IPS-18c (cell line): ENCODE data around the gene CACNA1I.

ENCODE experiments used
- H3K4me3 ChIP-seq: 2 replicates; pipeline ENCODE4 v1.7.0; 2013; ENCODE audit warnings: low read depth, mild to moderate bottlenecking, low read length, moderate library complexity; ENCODE audit not compliant: insufficient read depth
- H3K9me3 ChIP-seq: one replicate; pipeline ENCODE4 v1.6.1; 2013; ENCODE audit warnings: mild to moderate bottlenecking, low read length, moderate library complexity; ENCODE audit not compliant: control insufficient read depth, insufficient read depth

Gene CACNA1I

GRCh38 chr22:39580006-39580441, 9.5 kb downstream of the CACNA1I start:
- Histone ChIP-seq H3K9me3 (no peaks in the 10 kb centered on the region), H3K4me3 (no peak overlapping the region)

GRCh38 chr22:39580795-39581194, 10.2 kb downstream of the CACNA1I start:
- no peaks in the 10 kb centered on the region for H3K9me3 ChIP-seq
- no peak overlapping the region for H3K4me3 ChIP-seq

GRCh38 chr22:39581303-39581702, 10.8 kb downstream of the CACNA1I start:
- Histone ChIP-seq H3K4me3 (no peak overlapping the region), H3K9me3 (no peaks in the 10 kb centered on the region)

DNA sequence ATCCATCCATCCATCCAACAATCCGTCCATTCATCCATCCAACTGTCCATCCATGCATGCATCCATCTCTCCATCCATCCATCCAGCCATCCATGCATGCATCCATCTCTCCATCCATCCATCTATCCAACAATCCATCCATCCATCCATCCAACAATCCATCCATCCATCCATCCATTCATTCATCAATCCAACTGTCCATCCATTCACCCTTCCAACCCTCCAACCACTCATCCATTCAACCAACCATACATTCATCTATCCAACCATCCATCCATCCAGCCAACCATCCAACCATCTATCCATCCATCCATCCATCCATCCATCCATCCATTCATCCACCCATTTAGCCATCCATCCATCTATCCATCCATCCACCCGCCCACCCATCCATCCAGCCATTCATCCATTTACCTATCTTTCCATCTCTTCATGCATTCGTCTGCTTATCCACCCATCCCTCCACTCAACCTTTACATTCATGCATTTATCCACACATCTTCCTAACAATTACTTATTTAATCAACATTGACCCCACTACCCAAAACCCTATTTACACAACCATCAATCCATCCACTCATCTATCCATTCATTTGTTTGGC, 12.6 kb downstream of the CACNA1I start:
- no peaks in the 10 kb centered on the region for H3K9me3 ChIP-seq
- H3K4me3 ChIP-seq, result no peak overlapping the region

DNA sequence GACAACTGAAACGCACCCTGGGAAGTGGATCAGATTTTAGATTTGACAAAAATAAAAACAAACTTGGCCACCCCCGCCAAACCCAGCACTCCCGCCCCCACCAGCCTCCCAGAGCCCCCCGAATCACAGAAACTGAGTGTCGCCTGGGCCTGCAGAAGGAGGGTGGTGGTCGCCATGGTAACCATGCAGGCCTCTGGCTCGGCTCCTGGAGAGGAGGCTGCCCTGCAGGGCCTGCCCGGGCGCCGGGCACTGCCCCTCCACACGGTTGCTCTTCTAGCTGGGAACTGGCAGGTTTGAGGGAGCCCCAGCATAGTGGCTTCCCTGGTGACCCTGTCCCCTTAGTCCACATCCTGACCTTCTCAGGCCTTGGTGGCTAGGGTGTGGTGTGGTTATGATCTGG, 19.3 kb downstream of the CACNA1I start:
- H3K9me3 ChIP-seq, result no peaks in the 10 kb centered on the region
- H3K4me3 ChIP-seq, result no peak overlapping the region

- Histone ChIP-seq H3K4me3 (no peak overlapping the region), H3K9me3 (no peaks in the 10 kb centered on the region)
Observed at GRCh38 chr22:39592081-39593065, 21.8 kb downstream of the CACNA1I start.

DNA sequence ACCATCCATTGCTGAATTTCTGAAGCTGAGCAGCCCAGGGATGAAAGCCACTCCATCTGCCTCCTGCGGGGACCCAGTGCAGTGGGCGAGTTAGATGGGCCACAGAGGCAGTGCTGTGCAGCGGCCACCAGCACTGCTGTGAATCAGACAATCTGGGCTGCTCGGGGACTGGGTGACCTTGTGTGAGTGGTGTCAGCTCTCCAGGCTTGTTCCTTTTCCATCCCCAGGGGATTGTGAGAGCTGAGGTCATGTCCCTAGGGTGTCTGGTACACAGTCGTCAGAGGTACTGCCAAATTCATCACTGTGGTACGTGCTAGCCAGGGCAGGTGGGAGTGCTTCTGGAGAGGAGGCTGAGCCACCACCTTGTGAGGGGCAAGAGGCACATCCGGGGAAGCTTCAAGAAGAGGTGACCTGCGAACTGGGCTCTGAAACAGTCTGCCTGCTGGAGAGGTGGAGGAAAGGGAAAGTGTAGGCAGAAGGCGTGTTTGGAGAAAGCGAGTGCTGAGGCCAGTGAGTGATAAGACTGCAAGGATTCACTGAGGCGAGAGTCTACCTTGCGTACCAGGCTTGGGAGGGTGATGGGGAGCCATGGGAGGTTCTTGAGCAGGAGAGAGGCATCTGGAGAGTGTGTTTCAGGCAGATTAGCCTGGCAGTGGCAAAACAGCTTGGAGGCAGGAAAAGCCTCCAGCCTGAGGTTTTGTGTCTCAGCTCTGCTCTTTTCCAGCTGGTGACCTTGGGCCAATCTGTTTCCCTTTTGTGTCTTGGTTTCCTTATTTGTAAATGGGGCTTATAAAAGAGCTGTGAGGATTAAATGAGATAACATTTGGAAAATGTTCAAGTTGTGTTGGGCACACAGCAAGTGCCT, 22.7 kb downstream of the CACNA1I start:
- H3K4me3 ChIP-seq, result no peak overlapping the region
- H3K9me3 ChIP-seq, result no peaks in the 10 kb centered on the region

DNA sequence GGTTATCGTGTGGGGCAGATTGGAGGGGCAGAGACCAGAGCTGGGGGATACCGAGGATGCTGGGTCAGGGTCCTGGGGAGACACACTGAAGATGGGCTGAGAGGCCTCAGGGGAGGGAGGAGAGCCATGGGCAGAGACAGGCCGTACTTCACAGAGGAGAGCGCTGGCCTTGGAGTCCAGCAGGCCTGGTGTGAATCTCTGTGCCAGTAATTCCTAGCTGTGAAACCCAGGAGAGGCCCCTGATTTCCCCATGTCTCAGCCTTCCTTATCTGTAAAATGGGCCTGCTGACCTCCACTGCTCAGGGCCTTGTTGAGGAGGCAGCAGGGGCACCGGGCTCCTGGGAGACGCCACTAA, 23.4 kb downstream of the CACNA1I start:
- Histone ChIP-seq H3K9me3 (no peaks in the 10 kb centered on the region), H3K4me3 (no peak overlapping the region)

GRCh38 chr22:39594411-39594810, 23.9 kb downstream of the CACNA1I start:
- no peaks in the 10 kb centered on the region for H3K9me3 ChIP-seq
- no peak overlapping the region for H3K4me3 ChIP-seq

GRCh38 chr22:39595622-39596172, 25.1 kb downstream of the CACNA1I start:
- Histone ChIP-seq H3K4me3 (no peak overlapping the region), H3K9me3 (no peaks in the 10 kb centered on the region)

DNA sequence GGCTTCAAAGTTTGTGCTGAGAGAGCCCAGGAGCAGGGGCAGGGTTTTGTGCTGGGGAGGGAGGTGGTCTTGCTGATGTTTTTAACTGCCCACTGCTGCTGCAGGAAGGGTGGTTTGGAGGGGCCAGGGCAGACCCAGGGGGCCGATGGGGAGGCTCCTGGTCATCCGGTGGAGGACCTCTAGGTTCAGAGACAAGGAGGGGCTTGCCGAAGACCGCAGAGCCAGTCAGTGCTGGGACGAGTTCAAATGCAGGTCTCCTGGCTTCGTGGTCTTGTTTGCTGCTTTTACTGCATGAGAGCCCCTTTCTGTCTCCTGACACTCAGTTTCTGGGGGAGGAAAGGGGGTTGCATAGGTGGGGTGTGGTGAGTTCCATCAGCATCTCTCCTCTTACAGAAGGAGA, 26.0 kb downstream of the CACNA1I start:
- no peaks in the 10 kb centered on the region for H3K9me3 ChIP-seq
- H3K4me3 ChIP-seq, result no peak overlapping the region

- no peaks in the 10 kb centered on the region for H3K9me3 ChIP-seq
- H3K4me3 ChIP-seq, result no peak overlapping the region
Observed at GRCh38 chr22:39597236-39597869, 26.8 kb downstream of the CACNA1I start.

- Histone ChIP-seq H3K9me3 (no peaks in the 10 kb centered on the region), H3K4me3 (peak overlapping the region; percentile 34; the same call in 1 of the 2 replicates)
Observed at GRCh38 chr22:39598017-39598965, 27.7 kb downstream of the CACNA1I start.

DNA sequence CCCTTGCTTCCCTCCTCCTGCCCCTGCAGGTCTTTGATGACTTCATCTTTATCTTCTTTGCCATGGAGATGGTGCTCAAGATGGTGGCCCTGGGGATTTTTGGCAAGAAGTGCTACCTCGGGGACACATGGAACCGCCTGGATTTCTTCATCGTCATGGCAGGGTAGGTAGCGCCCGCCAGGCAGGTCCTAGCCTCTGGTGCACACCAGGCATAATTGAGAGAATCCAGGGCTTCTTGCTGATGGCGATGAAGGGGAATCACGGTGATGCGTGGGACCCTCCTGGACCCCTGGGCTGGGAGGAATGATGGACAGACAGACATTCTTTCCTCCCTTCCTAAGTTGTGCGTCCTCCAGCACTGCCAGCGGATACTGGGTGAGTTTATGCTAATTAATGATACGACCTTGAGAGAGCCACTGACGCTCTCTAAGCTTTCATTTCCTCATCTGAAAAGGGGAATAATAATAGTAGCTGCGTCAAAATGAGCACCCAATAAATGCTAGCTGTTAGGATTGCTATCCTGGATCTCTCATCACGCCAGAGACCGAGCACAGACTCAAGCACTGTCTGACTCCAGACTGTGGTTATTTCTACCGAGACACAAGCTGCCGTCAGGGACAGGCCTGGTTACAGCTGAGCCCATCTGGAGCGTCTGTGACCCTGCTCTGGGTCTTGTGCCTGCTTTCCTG, 30.1 kb downstream of the CACNA1I start:
- H3K4me3 ChIP-seq, result no peak overlapping the region

GRCh38 chr22:39601180-39601535, 30.6 kb downstream of the CACNA1I start:
- Histone ChIP-seq H3K9me3 (no peaks in the 10 kb centered on the region), H3K4me3 (no peak overlapping the region)

More for the DNA sequence above, 30.1 kb downstream of the CACNA1I start:
- H3K9me3 ChIP-seq, result no peaks in the 10 kb centered on the region
